Measurements from ENCODE around the gene NKX6-2.

DNA sequence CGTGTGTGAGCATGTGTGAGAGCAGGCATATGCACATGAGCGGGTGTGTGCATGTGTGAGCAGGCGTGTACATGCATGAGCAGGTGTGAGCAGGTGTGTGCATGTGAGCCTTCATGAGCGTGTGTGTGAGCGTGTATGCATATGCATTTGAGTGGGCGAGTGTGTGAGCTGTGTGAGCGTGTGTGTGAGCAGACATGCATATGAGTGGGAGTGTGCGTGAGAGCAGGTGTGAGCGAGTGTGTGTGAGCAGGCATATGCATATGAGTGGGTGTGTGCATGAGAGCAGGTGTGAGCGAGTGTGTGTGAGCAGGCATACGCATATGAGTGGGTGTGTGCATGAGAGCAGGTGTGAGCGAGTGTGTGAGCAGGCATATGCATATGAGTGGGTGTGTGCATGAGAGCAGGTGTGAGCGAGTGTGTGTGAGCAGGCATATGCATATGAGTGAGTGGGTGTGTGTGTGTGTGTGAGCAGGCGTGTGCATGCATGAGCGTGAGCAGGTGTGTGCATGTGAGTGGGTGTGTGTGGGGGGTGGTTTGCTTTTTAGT lies 30.7 kb downstream of the NKX6-2 start:
- no peak for TF ChIP-seq POLR2AphosphoS5 (IDR thresholded peaks at IDR 0.05; ENCODE audit: low read depth)
- TF ChIP-seq EZH2 (IDR thresholded peaks at IDR 0.05; ENCODE audit: low read depth, unreplicated experiment): no peak
- TF ChIP-seq, protein P1, sequence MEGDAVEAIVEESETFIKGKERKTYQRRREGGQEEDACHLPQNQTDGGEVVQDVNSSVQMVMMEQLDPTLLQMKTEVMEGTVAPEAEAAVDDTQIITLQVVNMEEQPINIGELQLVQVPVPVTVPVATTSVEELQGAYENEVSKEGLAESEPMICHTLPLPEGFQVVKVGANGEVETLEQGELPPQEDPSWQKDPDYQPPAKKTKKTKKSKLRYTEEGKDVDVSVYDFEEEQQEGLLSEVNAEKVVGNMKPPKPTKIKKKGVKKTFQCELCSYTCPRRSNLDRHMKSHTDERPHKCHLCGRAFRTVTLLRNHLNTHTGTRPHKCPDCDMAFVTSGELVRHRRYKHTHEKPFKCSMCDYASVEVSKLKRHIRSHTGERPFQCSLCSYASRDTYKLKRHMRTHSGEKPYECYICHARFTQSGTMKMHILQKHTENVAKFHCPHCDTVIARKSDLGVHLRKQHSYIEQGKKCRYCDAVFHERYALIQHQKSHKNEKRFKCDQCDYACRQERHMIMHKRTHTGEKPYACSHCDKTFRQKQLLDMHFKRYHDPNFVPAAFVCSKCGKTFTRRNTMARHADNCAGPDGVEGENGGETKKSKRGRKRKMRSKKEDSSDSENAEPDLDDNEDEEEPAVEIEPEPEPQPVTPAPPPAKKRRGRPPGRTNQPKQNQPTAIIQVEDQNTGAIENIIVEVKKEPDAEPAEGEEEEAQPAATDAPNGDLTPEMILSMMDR (conservative IDR thresholded peaks at IDR 0.05; ENCODE audit: low read depth in 2 of 2): no peak
- TF ChIP-seq, protein P2, sequence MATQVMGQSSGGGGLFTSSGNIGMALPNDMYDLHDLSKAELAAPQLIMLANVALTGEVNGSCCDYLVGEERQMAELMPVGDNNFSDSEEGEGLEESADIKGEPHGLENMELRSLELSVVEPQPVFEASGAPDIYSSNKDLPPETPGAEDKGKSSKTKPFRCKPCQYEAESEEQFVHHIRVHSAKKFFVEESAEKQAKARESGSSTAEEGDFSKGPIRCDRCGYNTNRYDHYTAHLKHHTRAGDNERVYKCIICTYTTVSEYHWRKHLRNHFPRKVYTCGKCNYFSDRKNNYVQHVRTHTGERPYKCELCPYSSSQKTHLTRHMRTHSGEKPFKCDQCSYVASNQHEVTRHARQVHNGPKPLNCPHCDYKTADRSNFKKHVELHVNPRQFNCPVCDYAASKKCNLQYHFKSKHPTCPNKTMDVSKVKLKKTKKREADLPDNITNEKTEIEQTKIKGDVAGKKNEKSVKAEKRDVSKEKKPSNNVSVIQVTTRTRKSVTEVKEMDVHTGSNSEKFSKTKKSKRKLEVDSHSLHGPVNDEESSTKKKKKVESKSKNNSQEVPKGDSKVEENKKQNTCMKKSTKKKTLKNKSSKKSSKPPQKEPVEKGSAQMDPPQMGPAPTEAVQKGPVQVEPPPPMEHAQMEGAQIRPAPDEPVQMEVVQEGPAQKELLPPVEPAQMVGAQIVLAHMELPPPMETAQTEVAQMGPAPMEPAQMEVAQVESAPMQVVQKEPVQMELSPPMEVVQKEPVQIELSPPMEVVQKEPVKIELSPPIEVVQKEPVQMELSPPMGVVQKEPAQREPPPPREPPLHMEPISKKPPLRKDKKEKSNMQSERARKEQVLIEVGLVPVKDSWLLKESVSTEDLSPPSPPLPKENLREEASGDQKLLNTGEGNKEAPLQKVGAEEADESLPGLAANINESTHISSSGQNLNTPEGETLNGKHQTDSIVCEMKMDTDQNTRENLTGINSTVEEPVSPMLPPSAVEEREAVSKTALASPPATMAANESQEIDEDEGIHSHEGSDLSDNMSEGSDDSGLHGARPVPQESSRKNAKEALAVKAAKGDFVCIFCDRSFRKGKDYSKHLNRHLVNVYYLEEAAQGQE (IDR thresholded peaks at IDR 0.05; ENCODE audit: unreplicated experiment): no peak
- no peak for TF ChIP-seq EZH2phosphoT487 (IDR thresholded peaks at IDR 0.05; ENCODE audit: unreplicated experiment)
- TF ChIP-seq, protein P3, sequence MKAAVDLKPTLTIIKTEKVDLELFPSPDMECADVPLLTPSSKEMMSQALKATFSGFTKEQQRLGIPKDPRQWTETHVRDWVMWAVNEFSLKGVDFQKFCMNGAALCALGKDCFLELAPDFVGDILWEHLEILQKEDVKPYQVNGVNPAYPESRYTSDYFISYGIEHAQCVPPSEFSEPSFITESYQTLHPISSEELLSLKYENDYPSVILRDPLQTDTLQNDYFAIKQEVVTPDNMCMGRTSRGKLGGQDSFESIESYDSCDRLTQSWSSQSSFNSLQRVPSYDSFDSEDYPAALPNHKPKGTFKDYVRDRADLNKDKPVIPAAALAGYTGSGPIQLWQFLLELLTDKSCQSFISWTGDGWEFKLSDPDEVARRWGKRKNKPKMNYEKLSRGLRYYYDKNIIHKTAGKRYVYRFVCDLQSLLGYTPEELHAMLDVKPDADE (IDR thresholded peaks at IDR 0.05): no peak
- TF ChIP-seq ZNF114 (CRISPR knock-in tag; IDR thresholded peaks at IDR 0.05): no peak
- TF ChIP-seq JUNB (IDR thresholded peaks at IDR 0.05; ENCODE audit: unreplicated experiment): no peak
